Smooth muscle cell (in vitro differentiated cells): ENCODE results near the gene UQCR11. TPM values are rescaled to one million over a fixed set of nuclear protein-coding genes. Genes with fewer than 3 reads are reported as not detected.

ENCODE experiments used
- DNase-seq: peaks from one replicate; lab custom pipeline; 2025; ENCODE audit not compliant: unreplicated experiment; lab: John Stamatoyannopoulos, UW
- H2AFZ ChIP-seq: fragments of 200-600 bp; sonication (generic); 2 replicates; pipeline ENCODE4 v1.6.0; 2016; ENCODE audit warnings: antibody characterized with exemption, low read depth, mild to moderate bottlenecking
- H3F3A ChIP-seq: fragments of 200-600 bp; sonication (generic); 2 replicates; pipeline ENCODE4 v1.6.0; 2017; ENCODE audit warnings: antibody characterized with exemption, low read depth
- H3K27ac ChIP-seq: fragments of 200-600 bp; sonication (generic); 2 replicates; pipeline ENCODE4 v1.5.1; 2016; ENCODE audit warnings: low read depth, mild to moderate bottlenecking
- H3K27me3 ChIP-seq: fragments of 200-600 bp; sonication (generic); 2 replicates; pipeline ENCODE4 v1.6.1; 2016; ENCODE audit warnings: low read depth, mild to moderate bottlenecking
- H3K36me3 ChIP-seq: fragments of 200-600 bp; sonication (generic); 2 replicates; pipeline ENCODE4 v1.5.1; 2016; ENCODE audit warnings: low read depth
- H3K4me1 ChIP-seq: fragments of 200-600 bp; sonication (generic); 2 replicates; pipeline ENCODE4 v1.5.1; 2016; ENCODE audit warnings: low read depth
- H3K4me2 ChIP-seq: fragments of 200-600 bp; sonication (generic); 2 replicates; pipeline ENCODE4 v1.6.0; 2016; ENCODE audit warnings: mild to moderate bottlenecking
- H3K4me3 ChIP-seq: fragments of 200-600 bp; sonication (generic); 2 replicates; pipeline ENCODE4 v1.5.1; 2016; ENCODE audit warnings: mild to moderate bottlenecking
- H3K79me2 ChIP-seq: fragments of 200-600 bp; sonication (generic); 2 replicates; pipeline ENCODE4 v1.6.0; 2016; ENCODE audit warnings: low read depth, mild to moderate bottlenecking
- H3K9ac ChIP-seq: fragments of 200-600 bp; sonication (generic); 2 replicates; pipeline ENCODE4 v1.6.0; 2016; ENCODE audit warnings: low read depth
- H3K9me3 ChIP-seq: fragments of 200-600 bp; sonication (generic); replicated peaks from 2 replicates; pipeline ENCODE4 v1.5.1; 2016; ENCODE audit warnings: low read depth
- H4K20me1 ChIP-seq: fragments of 200-600 bp; sonication (generic); 2 replicates; pipeline ENCODE4 v1.6.0; 2016; ENCODE audit warnings: low read depth
- CTCF ChIP-seq: fragments of 200-600 bp; sonication (generic); IDR thresholded peaks from 2 replicates; pipeline ENCODE4 v1.5.1; 2017; ENCODE audit warnings: borderline replicate concordance, mild to moderate bottlenecking, antibody characterized with exemption; ENCODE audit not compliant: insufficient read depth, poor library complexity, severe bottlenecking
- WGBS: methylation state at CpG from one replicate; pipeline ENCODE4 v1.1.7; 2016; ENCODE audit warnings: low lambda C conversion rate; 5-methylcytosine and 5-hydroxymethylcytosine counted together
- polyA plus RNA-seq: library from polyadenylated mRNA; unstranded; fragments of >200 nt; fragmentation: Nextera tagmentation; extraction: Ambion mirVana; gene quantifications from 2 replicates; pipeline ENCODE4 v1.2.1, GENCODE V29; 2016
- total RNA-seq: library from RNA; depleted of rRNA; stranded (reverse); fragments of >200 nt; gene quantifications from 2 replicates; pipeline ENCODE4 v1.2.3, GENCODE V29; 2014

Gene UQCR11
- total and polyA plus RNA-seq, 2 experiments from 2014 or later, result 32.3 to 592 TPM

- no peak for DNase-seq
- Histone ChIP-seq H3K4me3 (no peak overlapping the region), H4K20me1 (peaks cover 6% of the 10 kb centered on the region), H2AFZ (no peak overlapping the region), H3K36me3 (no peaks in the 10 kb centered on the region), H3K9ac (no peak overlapping the region), H3K9me3 (no peaks in the 10 kb centered on the region), H3K4me1 (no peaks in the 10 kb centered on the region), H3K4me2 (no peak overlapping the region), H3K79me2 (no peaks in the 10 kb centered on the region), H3K27me3 (no peaks in the 10 kb centered on the region), H3K27ac (no peak overlapping the region), H3F3A (no peaks in the 10 kb centered on the region)
- 96% methylated on average over 34 of the region's 34 CpGs for WGBS
- TF ChIP-seq CTCF, result no peak
Observed at GRCh38 chr19:1574354-1575136, 30.7 kb downstream of the UQCR11 start.

- H3K27me3 ChIP-seq, result no peaks in the 10 kb centered on the region
- no peaks in the 10 kb centered on the region for H3K36me3 ChIP-seq
- H3K4me3 ChIP-seq, result no peak overlapping the region
- 93% methylated on average over 9 of the region's 9 CpGs for WGBS
- no peak overlapping the region for H3K27ac ChIP-seq
- no peak overlapping the region for H3K9ac ChIP-seq
- no peaks in the 10 kb centered on the region for H3K9me3 ChIP-seq
- DNase-seq, result no peak
- no peaks in the 10 kb centered on the region for H3K79me2 ChIP-seq
- H3F3A ChIP-seq, result no peaks in the 10 kb centered on the region
- no peaks in the 10 kb centered on the region for H3K4me1 ChIP-seq
- H2AFZ ChIP-seq, result no peak overlapping the region
- H3K4me2 ChIP-seq, result no peak overlapping the region
- TF ChIP-seq CTCF, result no peak
- H4K20me1 ChIP-seq, result peaks cover 6% of the 10 kb centered on the region
Observed at GRCh38 chr19:1572795-1573194, 32.5 kb downstream of the UQCR11 start.

GRCh38 chr19:1571358-1571757 lies 33.9 kb downstream of the UQCR11 start:
- Histone ChIP-seq H4K20me1 (peaks cover 1% of the 10 kb centered on the region), H3K4me1 (no peaks in the 10 kb centered on the region), H3K27me3 (no peaks in the 10 kb centered on the region), H2AFZ (no peak overlapping the region), H3K9ac (no peak overlapping the region), H3K79me2 (peaks cover 11% of the 10 kb centered on the region), H3K4me2 (no peak overlapping the region), H3K36me3 (no peaks in the 10 kb centered on the region), H3K4me3 (no peak overlapping the region), H3K9me3 (no peaks in the 10 kb centered on the region), H3K27ac (no peak overlapping the region), H3F3A (no peaks in the 10 kb centered on the region)
- no peak for DNase-seq
- no peak for TF ChIP-seq CTCF
- WGBS, result 95% methylated on average over 12 of the region's 12 CpGs

GRCh38 chr19:1570836-1571235 lies 34.4 kb downstream of the UQCR11 start:
- TF ChIP-seq CTCF, result no peak

More at GRCh38 chr19:1570836-1571235, 34.4 kb downstream of the UQCR11 start:
- Histone ChIP-seq H3K79me2 (peaks cover 16% of the 10 kb centered on the region), H3K4me1 (peaks cover 3% of the 10 kb centered on the region), H3K9ac (no peak overlapping the region), H3K36me3 (no peaks in the 10 kb centered on the region), H3K27ac (no peak overlapping the region), H3F3A (no peaks in the 10 kb centered on the region), H3K9me3 (no peaks in the 10 kb centered on the region), H2AFZ (no peak overlapping the region), H3K4me3 (no peak overlapping the region), H4K20me1 (peaks cover 6% of the 10 kb centered on the region), H3K4me2 (no peak overlapping the region), H3K27me3 (no peaks in the 10 kb centered on the region)
- whole genome bisulfite sequencing, result 97% methylated on average over 13 of the region's 13 CpGs
- no peak for DNase-seq
